B cell (primary cell): ENCODE measurements around the gene STT3A. TPM values are rescaled to one million over a fixed set of nuclear protein-coding genes. Genes with fewer than 3 reads are reported as not detected.

Experiments used
- ATAC-seq: fragments of 200-7000 bp; cut with Tn5 transposase; one replicate; pipeline ENCODE4 v1.10.0; 2021; ENCODE audit warnings: low read depth, mild to moderate bottlenecking, moderate number of reproducible peaks, moderate library complexity
- CTCF ChIA-PET: fragments of 350-600 bp; sonication (Branson Sonifier 250); formaldehyde crosslinking; loops from one replicate; lab custom pipeline; 2021; ENCODE audit warnings: antibody characterized with exemption, inconsistent platforms; lab: Charles Lee
- POLR2A ChIA-PET: fragments of 350-600 bp; sonication (Branson Sonifier 250); formaldehyde crosslinking; loops from one replicate; lab custom pipeline; 2021; ENCODE audit warnings: antibody characterized with exemption; lab: Charles Lee
- DNase-seq: peaks from one replicate; pipeline ENCODE4 v3.0.0; 2013
- H2AFZ ChIP-seq: 2 replicates; pipeline ENCODE4 v1.6.1; 2012; ENCODE audit warnings: mild to moderate bottlenecking, low read depth, low read length; ENCODE audit not compliant: insufficient read depth, poor library complexity, severe bottlenecking
- H3K27ac ChIP-seq, 2 donors: 1 replicate in 1 of 2; 2 replicates in 1 of 2; pipeline ENCODE4 v1.5.1; 2012 to 2013; ENCODE audit warnings: low read length in 2 of 2, mild to moderate bottlenecking in 2 of 2, moderate library complexity in 1 of 2
- H3K27me3 ChIP-seq, 4 experiments: fragments of 200-600 bp in 1 of 4; sonication (generic) in 1 of 4; replicated peaks in 1 of 4; 1 replicate in 2 of 4; 2 replicates in 2 of 4; pipeline versions ENCODE4 v1.6.1 to v1.7.0; 2013 to 2016; ENCODE audit warnings: low read length in 3 of 4, mild to moderate bottlenecking in 2 of 4, mixed read lengths in 1 of 4, moderate library complexity in 1 of 4; ENCODE audit not compliant: insufficient read depth in 4 of 4, control insufficient read depth in 3 of 4; ENCODE audit errors: control extremely low read depth in 1 of 4
- H3K36me3 ChIP-seq, 2 experiments: replicated peaks in 1 of 2; 1 replicate in 1 of 2; 2 replicates in 1 of 2; pipeline versions ENCODE4 v1.6.1 to v1.7.1; 2013; ENCODE audit warnings: low read length in 1 of 2; ENCODE audit not compliant: insufficient read depth in 2 of 2, control insufficient read depth in 1 of 2; ENCODE audit errors: control extremely low read depth in 1 of 2, extremely low read depth in 1 of 2
- H3K4me1 ChIP-seq, 2 donors: fragments of 200-600 bp in 1 of 2; sonication (generic) in 1 of 2; 1 replicate in 1 of 2; 2 replicates in 1 of 2; pipeline versions ENCODE4 v1.5.1 to v1.6.1; 2013 to 2017; ENCODE audit warnings: low read length in 2 of 2; ENCODE audit not compliant: control insufficient read depth in 2 of 2, insufficient read depth in 2 of 2
- H3K4me2 ChIP-seq: replicated peaks from 2 replicates; pipeline ENCODE3; 2012; ENCODE audit warnings: mild to moderate bottlenecking, low read depth, low read length; ENCODE audit not compliant: poor library complexity, severe bottlenecking
- H3K4me3 ChIP-seq, 5 experiments: fragments of 200-600 bp in 1 of 5; sonication (generic) in 1 of 5; 1 replicate in 3 of 5; 2 replicates in 2 of 5; pipeline versions ENCODE4 v1.5.1 to v1.7.0; 2011 to 2016; ENCODE audit warnings: low read length in 4 of 5, mild to moderate bottlenecking in 4 of 5, low read depth in 2 of 5, control low read depth in 1 of 5, moderate library complexity in 1 of 5; ENCODE audit not compliant: insufficient read depth in 1 of 5; ENCODE audit errors: control extremely low read depth in 1 of 5, extremely low read depth in 1 of 5
- H3K79me2 ChIP-seq: fragments of 200-600 bp; sonication (generic); one replicate; pipeline ENCODE4 v1.6.0; 2016; ENCODE audit warnings: low read length; ENCODE audit not compliant: control insufficient read depth, insufficient read depth
- H3K9ac ChIP-seq: fragments of 200-600 bp; sonication (generic); 2 replicates; pipeline ENCODE4 v1.6.1; 2017; ENCODE audit warnings: mild to moderate bottlenecking, low read length, moderate library complexity
- H3K9me3 ChIP-seq, 3 donors: one replicate each; pipeline versions ENCODE4 v1.6.1 to v1.7.1; 2013; ENCODE audit warnings: low read length in 2 of 3; ENCODE audit not compliant: control insufficient read depth in 2 of 3, insufficient read depth in 1 of 3; ENCODE audit errors: control extremely low read depth in 1 of 3
- H4K20me1 ChIP-seq: 2 replicates; pipeline ENCODE4 v1.6.0; 2012; ENCODE audit warnings: mild to moderate bottlenecking, low read length; ENCODE audit not compliant: insufficient read depth, control insufficient read depth, poor library complexity, severe bottlenecking
- H3K27ac Mint-ChIP-seq: one replicate; pipeline ENCODE4 v1.8.0; 2021; ENCODE audit warnings: mixed read lengths
- H3K27me3 Mint-ChIP-seq: one replicate; pipeline ENCODE4 v1.8.0; 2021; ENCODE audit warnings: mixed read lengths
- H3K4me1 Mint-ChIP-seq: one replicate; pipeline ENCODE4 v1.8.0; 2021; ENCODE audit warnings: mixed read lengths
- H3K4me3 Mint-ChIP-seq: one replicate; pipeline ENCODE4 v1.8.0; 2021; ENCODE audit warnings: mixed read lengths
- H3K9me3 Mint-ChIP-seq: one replicate; pipeline ENCODE4 v1.8.0; 2022; ENCODE audit warnings: mixed read lengths; ENCODE audit not compliant: insufficient read depth
- EZH2 ChIP-seq: IDR thresholded peaks from 2 replicates; pipeline ENCODE4 v1.6.1; 2012; ENCODE audit warnings: borderline replicate concordance, low read depth, mild to moderate bottlenecking, moderate library complexity, low read length; ENCODE audit not compliant: insufficient read depth, poor library complexity, severe bottlenecking
- WGBS: methylation state at CpG from one replicate; pipeline ENCODE4 v1.1.5; 2013; ENCODE audit warnings: missing lambda C conversion rate; ENCODE audit not compliant: insufficient coverage; 5-methylcytosine and 5-hydroxymethylcytosine counted together
- intact Hi-C: fragments of 100-400 bp; cut with micrococcal nuclease; formaldehyde crosslinking; loops from one replicate; pipeline ENCODE4 v1.10.0; 2022
- polyA plus RNA-seq: library from polyadenylated mRNA; depleted of rRNA; stranded (reverse); fragments of >200 nt; gene quantifications from 2 replicates; pipeline ENCODE4 v1.2.3, GENCODE V29; 2012
- total RNA-seq, 2 donors: library from RNA; stranded (reverse); fragments of 120-200 nt in 1 of 2; gene quantifications; 1 replicate in 1 of 2; 2 replicates in 1 of 2; pipeline versions ENCODE4 v1.2.3 to v1.2.4, GENCODE V29; 2013 to 2022
- TF ChIP-seq, protein P1 (sequence below): fragments of 200-600 bp; IDR thresholded peaks from one replicate; pipeline ENCODE4 v1.8.0; 2022; ENCODE audit warnings: antibody characterized with exemption, mild to moderate bottlenecking

STT3A gene
- total and polyA plus RNA-seq, 2 donors (not counting 1 experiment from before 2014, with no cell fraction given): 29.7 to 78.4 TPM

DNA sequence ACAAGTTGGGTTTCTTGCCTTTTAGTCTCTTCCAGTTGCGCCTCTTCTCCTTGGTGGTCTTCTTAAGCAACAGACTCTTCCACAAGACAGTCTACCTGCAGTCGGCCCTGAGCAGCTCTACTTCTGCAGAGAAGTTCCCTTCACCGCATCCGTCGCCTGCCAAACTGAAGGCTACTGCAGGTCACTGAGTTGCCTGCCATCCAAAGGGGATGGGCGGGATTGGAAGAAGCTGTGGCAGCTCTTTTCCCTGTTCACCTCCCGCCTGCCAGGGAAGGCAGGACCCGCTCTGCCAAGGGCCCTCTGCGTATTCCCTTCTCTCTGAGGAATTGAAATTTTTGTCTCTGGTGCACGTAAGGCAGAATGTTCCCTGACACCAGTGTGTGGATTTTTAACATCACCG, 9.2 kb upstream of the STT3A start:
- WGBS: 98% methylated on average over 5 of the region's 11 CpGs
- POLR2A ChIA-PET: no interaction called here
- DNase-seq: no peak
- H3K36me3 ChIP-seq: peaks cover 0 to 52% of the 10 kb centered on the region in 2 experiments
- Mint-ChIP-seq H3K4me3 (no peak overlapping the region), H3K9me3 (no peaks in the 10 kb centered on the region), H3K27ac (no peak overlapping the region), H3K4me1 (no peaks in the 10 kb centered on the region), H3K27me3 (no peaks in the 10 kb centered on the region)
- ATAC-seq: no peak
- H3K9me3 ChIP-seq: no peaks in the 10 kb centered on the region
- CTCF ChIA-PET: interaction anchor here (2.2 kb wide), 1 partner anchor 14 kb away, joined by 5 read pairs; the partner anchor contains the start of gene EI24
- no peak for TF ChIP-seq EZH2
- TF ChIP-seq, protein P1, sequence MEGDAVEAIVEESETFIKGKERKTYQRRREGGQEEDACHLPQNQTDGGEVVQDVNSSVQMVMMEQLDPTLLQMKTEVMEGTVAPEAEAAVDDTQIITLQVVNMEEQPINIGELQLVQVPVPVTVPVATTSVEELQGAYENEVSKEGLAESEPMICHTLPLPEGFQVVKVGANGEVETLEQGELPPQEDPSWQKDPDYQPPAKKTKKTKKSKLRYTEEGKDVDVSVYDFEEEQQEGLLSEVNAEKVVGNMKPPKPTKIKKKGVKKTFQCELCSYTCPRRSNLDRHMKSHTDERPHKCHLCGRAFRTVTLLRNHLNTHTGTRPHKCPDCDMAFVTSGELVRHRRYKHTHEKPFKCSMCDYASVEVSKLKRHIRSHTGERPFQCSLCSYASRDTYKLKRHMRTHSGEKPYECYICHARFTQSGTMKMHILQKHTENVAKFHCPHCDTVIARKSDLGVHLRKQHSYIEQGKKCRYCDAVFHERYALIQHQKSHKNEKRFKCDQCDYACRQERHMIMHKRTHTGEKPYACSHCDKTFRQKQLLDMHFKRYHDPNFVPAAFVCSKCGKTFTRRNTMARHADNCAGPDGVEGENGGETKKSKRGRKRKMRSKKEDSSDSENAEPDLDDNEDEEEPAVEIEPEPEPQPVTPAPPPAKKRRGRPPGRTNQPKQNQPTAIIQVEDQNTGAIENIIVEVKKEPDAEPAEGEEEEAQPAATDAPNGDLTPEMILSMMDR: no peak
- intact Hi-C loops: no loop called here
- H3K27ac ChIP-seq: no peak overlapping the region
- H3K4me2 ChIP-seq: no peak overlapping the region
- no peaks in the 10 kb centered on the region for H4K20me1 ChIP-seq
- no peak overlapping the region for H3K4me3 ChIP-seq
- no peak overlapping the region for H3K9ac ChIP-seq
- no peaks in the 10 kb centered on the region for H3K27me3 ChIP-seq
- H3K4me1 ChIP-seq: no peaks in the 10 kb centered on the region
- no peak overlapping the region for H2AFZ ChIP-seq
- no peaks in the 10 kb centered on the region for H3K79me2 ChIP-seq

DNA sequence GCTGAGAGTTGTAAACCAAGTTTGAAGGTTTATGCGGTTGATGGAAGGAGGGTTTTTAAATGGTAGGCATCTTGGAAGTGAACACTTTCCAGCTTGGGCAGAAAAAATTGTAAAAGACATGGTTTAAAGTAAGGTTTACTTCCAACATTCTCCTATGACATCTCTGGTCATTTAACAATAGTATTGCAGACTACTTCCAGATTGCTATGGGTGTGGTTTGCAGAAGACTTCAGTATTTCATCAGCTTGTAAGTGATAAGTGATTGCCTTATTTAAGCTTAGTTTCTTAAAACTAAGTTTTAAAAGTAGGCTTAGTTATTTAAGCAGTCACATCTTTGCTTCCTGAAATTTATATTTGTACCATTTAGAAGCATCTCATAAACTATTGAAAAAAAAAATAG, 7.2 kb upstream of the STT3A start:
- no peak overlapping the region for H2AFZ ChIP-seq
- H3K9me3 ChIP-seq: no peaks in the 10 kb centered on the region
- CTCF ChIA-PET: interaction anchor here (1.0 kb wide), 1 partner anchor 163 kb away, joined by 3 read pairs; no protein-coding TSS in a partner anchor
- Mint-ChIP-seq H3K27ac (no peak overlapping the region), H3K4me3 (no peak overlapping the region), H3K4me1 (no peaks in the 10 kb centered on the region), H3K27me3 (no peaks in the 10 kb centered on the region), H3K9me3 (no peaks in the 10 kb centered on the region)
- H3K9ac ChIP-seq: no peak overlapping the region
- TF ChIP-seq, protein P1: no peak
- no peak for TF ChIP-seq EZH2
- ATAC-seq (no peak), DNase-seq (no peak)
- H3K36me3 ChIP-seq: peaks cover 0 to 38% of the 10 kb centered on the region in 2 experiments
- H3K4me1 ChIP-seq: no peaks in the 10 kb centered on the region
- WGBS: no CpG with 5 or more reads among the region's 1 CpG
- H3K27ac ChIP-seq: no peak overlapping the region
- H3K79me2 ChIP-seq: no peaks in the 10 kb centered on the region
- H3K27me3 ChIP-seq: no peaks in the 10 kb centered on the region
- H4K20me1 ChIP-seq: no peaks in the 10 kb centered on the region
- intact Hi-C loops: no loop called here
- no peak overlapping the region for H3K4me2 ChIP-seq
- H3K4me3 ChIP-seq: no peak overlapping the region
- POLR2A ChIA-PET: no interaction called here
